Heart right ventricle (tissue), 16 donors: ENCODE results near the gene RNF138. TPM values are rescaled to one million over a fixed set of nuclear protein-coding genes. Genes with fewer than 3 reads are reported as not detected.

Experiments used
- ATAC-seq, 8 donors: fragments of 200-7000 bp; cut with Tn5 transposase; one replicate each; pipeline ENCODE4 v1.9.1; 2020; ENCODE audit warnings: mild to moderate bottlenecking in 8 of 8, moderate library complexity in 8 of 8, moderate number of reproducible peaks in 1 of 8
- DNase-seq, 2 donors: peaks; one replicate each; pipeline ENCODE4 v3.0.0-alpha.2; 2020
- H3K27ac ChIP-seq, 10 donors: fragments of 200-600 bp; sonication (generic) in 2 of 10; one replicate each; pipeline versions ENCODE4 v1.5.0 to v1.8.0; 2020 to 2022; ENCODE audit warnings: mild to moderate bottlenecking in 3 of 10
- H3K27me3 ChIP-seq, 7 donors: fragments of 200-600 bp; one replicate each; pipeline ENCODE4 v1.8.0; 2021 to 2022; ENCODE audit warnings: mild to moderate bottlenecking in 2 of 7
- H3K36me3 ChIP-seq, 9 donors: fragments of 200-600 bp; sonication (generic) in 1 of 9; one replicate each; pipeline versions ENCODE4 v1.5.0 to v1.8.0; 2020 to 2022; ENCODE audit warnings: mild to moderate bottlenecking in 2 of 9
- H3K4me1 ChIP-seq, 9 donors: fragments of 200-600 bp; sonication (generic) in 1 of 9; one replicate each; pipeline versions ENCODE4 v1.5.0 to v1.8.0; 2020 to 2022; ENCODE audit warnings: mild to moderate bottlenecking in 4 of 9
- H3K4me3 ChIP-seq, 10 donors: fragments of 200-600 bp; sonication (generic) in 2 of 10; one replicate each; pipeline versions ENCODE4 v1.5.0 to v1.8.0; 2020 to 2022; ENCODE audit warnings: mild to moderate bottlenecking in 7 of 10, moderate library complexity in 2 of 10
- H3K9me3 ChIP-seq, 11 donors: fragments of 200-600 bp in 10 of 11; sonication (generic) in 2 of 11; one replicate each; pipeline versions ENCODE4 v1.5.0 to v1.8.0; 2013 to 2022; ENCODE audit warnings: mild to moderate bottlenecking in 2 of 11, control low read depth in 1 of 11, moderate library complexity in 1 of 11
- CTCF ChIP-seq, 9 donors: fragments of 200-600 bp; sonication (generic) in 2 of 9; IDR thresholded peaks; one replicate each; pipeline versions ENCODE4 v1.5.0 to v1.8.0; 2021 to 2022; ENCODE audit warnings: antibody characterized with exemption in 9 of 9, mild to moderate bottlenecking in 5 of 9, moderate library complexity in 1 of 9
- WGBS, 2 donors: extraction: QIAGEN DNeasy Blood & Tissue Kit; methylation state at CpG; one replicate each; pipeline ENCODE4 v1.1.7; 2013; ENCODE audit warnings: inconsistent platforms in 1 of 2; 5-methylcytosine and 5-hydroxymethylcytosine counted together
- intact Hi-C, 10 donors: fragments of 100-400 bp; cut with DNase I; formaldehyde crosslinking; loops; one replicate each; pipeline versions ENCODE4 v1.11.1 to v1.14.2; 2022
- polyA plus RNA-seq, 2 donors: library from polyadenylated mRNA; stranded (reverse); fragments of 200-250 nt; gene quantifications; one replicate each; pipeline ENCODE4 v1.2.3, GENCODE V29; 2013
- total RNA-seq, 10 donors: library from RNA; stranded (reverse); fragmentation: NEBNext Ultra II Directional in 3 of 10; extraction: Animal tissue kit (Norgen Biotek cat#: 25700) in 3 of 10; gene quantifications; one replicate each; pipeline versions ENCODE4 v1.2.1 to v1.2.4, GENCODE V29; 2021 to 2023
- donor health status: Arrhythmogenic right ventricular cardiomyopathy.
- donor health status: ischemic (EF 13 %, LVEDD 7.1; RV severe dilation, severe dysfunction).
- donor health status: healthy with polysubstance abuse.
- donor health status: DM: no; HTN: yes; CAD: no.
- donor health status: DM: no; HTN: no; CAD: no.
- donor health status: ischemic (EF 25% LVEDD 6.9; RV normal size, moderate dysfunction).
- donor health status: ischemic (EF 25% LVEDD 5.7; RV mildly dilated, moderate dysfunction).
- donor health status: healthy.
- donor health status: DM: yes; HTN: yes; CAD: no.
- donor health status: Ischemic cardiomyopathy.
- donor health status: ischemic (EF 35%, LVEDD 5.7; RV mildly dilated, moderate dysfunction).
- donor health status: nonischemic (EF 11% LVEDD 7.7; RV severe dilation, severe dysfunction).
- donor health status: DM: yes; HTN: yes; CAD: no.
- donor health status: PGD.
- donor health status: ischemic (EF 29% LVEDD 5.4; RV normal size, mild dysfunction).
- donor health status: nonischemic (EF 23%, LVEDD 6.1; RV moderate dilation, normal function).

The RNF138 gene
- total and polyA plus RNA-seq, 12 donors, result 5.4 to 13.7 (median 10.3) TPM

- Histone ChIP-seq H3K36me3 (peaks cover 0 to 22% (median 4%) of the 10 kb centered on the region in 9 donors), H3K4me1 (peaks cover 0 to 49% (median 34%) of the 10 kb centered on the region in 9 donors), H3K4me3 (peak overlapping the region; percentile 49 to 96 (median 84)), H3K9me3 (no peaks in the 10 kb centered on the region), H3K27me3 (no peaks in the 10 kb centered on the region), H3K27ac (peak overlapping the region; percentile 99 to 100 (median 99))
- peak; percentile 96 to 100 (median 98) for ATAC-seq
- peak; percentile 99 to 100 for DNase-seq
- intact Hi-C loops, result loop anchor here in 6 of 10 donors (1.0 to 10.0 kb wide), 5 partner anchors 74 to 150 kb away; partner anchors contain the start of genes TRAPPC8 (in 5 of the 6) and RNF125 (in 2 of the 6)
- peak in 1 of 9 donors; percentile 20 for TF ChIP-seq CTCF (IDR thresholded peaks at IDR 0.05)
- 0 to 1% methylated on average over 63 to 77 of the region's 77 CpGs for WGBS, 2 donors
These were observed 888 bp downstream of the RNF138 start for GRCh38 chr18:32092422-32093101.

GRCh38 chr18:32093102-32093511, 1.4 kb downstream of the RNF138 start:
- H3K4me1 ChIP-seq, result peaks cover 0 to 52% (median 35%) of the 10 kb centered on the region in 9 donors
- intact Hi-C loops, result loop anchor here in 6 of 10 donors (2.0 to 10.0 kb wide), 4 partner anchors 76 to 151 kb away; partner anchors contain the start of genes TRAPPC8 (in 5 of the 6) and RNF125 (in 1 of the 6)
- no peak for TF ChIP-seq CTCF (IDR thresholded peaks at IDR 0.05)

GRCh38 chr18:32093523-32093922, 1.8 kb downstream of the RNF138 start:
- intact Hi-C loops, result loop anchor here in 6 of 10 donors (2.0 to 10.0 kb wide), 4 partner anchors 76 to 151 kb away; partner anchors contain the start of genes TRAPPC8 (in 5 of the 6) and RNF125 (in 1 of the 6)
- WGBS, 2 donors, result 12 to 16% methylated on average over 7 of the region's 7 CpGs
- no peak for ATAC-seq
- H3K36me3 ChIP-seq, result peaks cover 0 to 22% (median 4%) of the 10 kb centered on the region in 9 donors
- H3K4me3 ChIP-seq, result peak overlapping the region; percentile 49 to 96 (median 84)
- no peak for TF ChIP-seq CTCF (IDR thresholded peaks at IDR 0.05)
- no peak for DNase-seq
- no peaks in the 10 kb centered on the region for H3K27me3 ChIP-seq
- H3K27ac ChIP-seq, result peak overlapping the region; percentile 69 to 100 (median 99)
- no peaks in the 10 kb centered on the region for H3K9me3 ChIP-seq
- peaks cover 0 to 56% (median 35%) of the 10 kb centered on the region in 9 donors for H3K4me1 ChIP-seq

More at GRCh38 chr18:32093102-32093511, 1.4 kb downstream of the RNF138 start:
- Histone ChIP-seq H3K27me3 (no peaks in the 10 kb centered on the region), H3K36me3 (peaks cover 0 to 22% (median 4%) of the 10 kb centered on the region in 9 donors), H3K27ac (peak overlapping the region; percentile 69 to 100 (median 99)), H3K9me3 (no peaks in the 10 kb centered on the region), H3K4me3 (peak overlapping the region; percentile 49 to 96 (median 84))
- ATAC-seq, result peak in 5 of 8 donors; percentile 5 to 17 (median 7)
- DNase-seq, result peak; percentile 41 to 46
- 0 to 1% methylated on average over 32 of the region's 32 CpGs for WGBS, 2 donors

GRCh38 chr18:32095192-32095899, 3.7 kb downstream of the RNF138 start:
- no peak overlapping the region for H3K4me3 ChIP-seq
- H3K9me3 ChIP-seq, result no peaks in the 10 kb centered on the region
- no peak overlapping the region for H3K27ac ChIP-seq
- peaks cover 0 to 69% (median 35%) of the 10 kb centered on the region in 9 donors for H3K4me1 ChIP-seq
- 88 to 90% methylated on average over 7 of the region's 7 CpGs for WGBS, 2 donors
- TF ChIP-seq CTCF (IDR thresholded peaks at IDR 0.05), result no peak
- no peak for ATAC-seq
- intact Hi-C loops, result loop anchor here in 1 of 10 donors (10.0 kb wide), 1 partner anchor 151 kb away; the partner anchor contains the start of gene TRAPPC8
- H3K36me3 ChIP-seq, result peaks cover 0 to 29% (median 4%) of the 10 kb centered on the region in 9 donors
- H3K27me3 ChIP-seq, result no peaks in the 10 kb centered on the region
- DNase-seq, result no peak
